ENCODE measurements around the gene ADGRG3. TPM values are rescaled to one million over a fixed set of nuclear protein-coding genes. Genes with fewer than 3 reads are reported as not detected.

ADGRG3 gene
- polyA plus RNA-seq, 4 donors = 0.45 to 8.6 (median 1.1) TPM

DNA sequence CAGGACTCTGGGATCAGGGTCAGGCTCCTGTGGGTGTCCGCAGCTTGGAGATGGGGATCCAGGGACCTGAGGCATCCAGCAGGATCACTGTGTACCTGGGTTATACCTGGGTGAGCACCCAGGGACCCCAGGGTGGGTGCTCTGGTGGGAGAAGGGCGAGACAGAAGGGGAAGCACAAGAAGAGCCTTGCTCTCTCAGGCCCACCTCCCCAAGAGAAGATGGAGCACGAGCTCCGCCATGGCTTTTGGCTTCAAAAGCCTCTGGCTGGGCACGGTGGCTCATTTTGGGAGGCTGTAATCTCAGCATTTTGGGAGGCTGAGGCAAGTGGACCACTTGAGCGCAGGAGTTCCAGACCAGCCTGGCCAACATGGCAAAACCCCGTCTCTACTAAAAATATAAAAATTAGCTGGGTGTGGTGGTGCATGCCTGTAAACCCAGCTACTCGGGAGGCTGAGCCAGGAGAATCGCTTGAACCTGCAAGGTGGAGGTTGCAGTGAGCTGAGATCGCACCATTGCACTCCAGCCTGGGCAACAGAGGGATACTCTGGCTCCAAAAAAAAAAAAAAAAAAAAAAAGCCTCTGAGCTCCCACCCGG is 35.4 kb downstream of the ADGRG3 start:
- Histone ChIP-seq H3K36me3 (ENCODE audit: control insufficient read depth in 3 of 3, insufficient read depth in 2 of 3, low read depth in 1 of 3, low read length in 3 of 3) (peaks cover 0 to 2% (median 0%) of the 10 kb centered on the region in 3 donors), H3K27ac (ENCODE audit: low read depth in 1 of 3, low read length in 2 of 3) (no peak overlapping the region), H3K9me3 (ENCODE audit: control insufficient read depth in 2 of 2, insufficient read depth in 1 of 2, low read depth in 1 of 2, low read length in 1 of 2) (no peaks in the 10 kb centered on the region), H3K27me3 (ENCODE audit: control insufficient read depth in 3 of 3, insufficient read depth in 3 of 3, low read length in 3 of 3) (no peaks in the 10 kb centered on the region), H3K4me1 (ENCODE audit: control insufficient read depth in 3 of 3, insufficient read depth in 2 of 3, low read depth in 1 of 3, low read length in 2 of 3) (peaks cover 0 to 35% (median 0%) of the 10 kb centered on the region in 3 donors), H3K4me3 (ENCODE audit: low read depth in 1 of 3, low read length in 3 of 3) (no peak overlapping the region)
- WGBS, 3 donors = 56 to 79% (median 63%) methylated on average over 11 of the region's 11 CpGs
- DNase-seq (no peak), FAIRE-seq (no peak)

- H3K27ac ChIP-seq (ENCODE audit: low read depth in 1 of 3, low read length in 2 of 3) = peak overlapping the region in 1 of 3 donors; percentile 33
Measured at GRCh38 chr16:57704011-57704904, 36.2 kb downstream of the ADGRG3 start.

GRCh38 chr16:57704905-57705852 is 37.1 kb downstream of the ADGRG3 start:
- no peak overlapping the region for H3K4me3 ChIP-seq (ENCODE audit: low read depth in 1 of 3, low read length in 3 of 3)
- H3K4me1 ChIP-seq (ENCODE audit: control insufficient read depth in 3 of 3, insufficient read depth in 2 of 3, low read depth in 1 of 3, low read length in 2 of 3) = peaks cover 0 to 35% (median 0%) of the 10 kb centered on the region in 3 donors
- DNase-seq (no peak), FAIRE-seq (no peak)
- no peak overlapping the region for H3K27ac ChIP-seq (ENCODE audit: low read depth in 1 of 3, low read length in 2 of 3)
- no peaks in the 10 kb centered on the region for H3K27me3 ChIP-seq (ENCODE audit: control insufficient read depth in 3 of 3, insufficient read depth in 3 of 3, low read length in 3 of 3)
- H3K9me3 ChIP-seq (ENCODE audit: control insufficient read depth in 2 of 2, insufficient read depth in 1 of 2, low read depth in 1 of 2, low read length in 1 of 2) = no peaks in the 10 kb centered on the region
- H3K36me3 ChIP-seq (ENCODE audit: control insufficient read depth in 3 of 3, insufficient read depth in 2 of 3, low read depth in 1 of 3, low read length in 3 of 3) = peaks cover 0 to 2% (median 0%) of the 10 kb centered on the region in 3 donors
- 80 to 92% (median 91%) methylated on average over 4 of the region's 4 CpGs for WGBS, 3 donors

More at GRCh38 chr16:57704011-57704904, 36.2 kb downstream of the ADGRG3 start:
- WGBS, 3 donors = 24 to 54% (median 37%) methylated on average over 11 of the region's 11 CpGs
- DNase-seq (peak in 1 of 2 donors; percentile 36), FAIRE-seq (no peak)
- Histone ChIP-seq H3K36me3 (ENCODE audit: control insufficient read depth in 3 of 3, insufficient read depth in 2 of 3, low read depth in 1 of 3, low read length in 3 of 3) (peaks cover 0 to 2% (median 0%) of the 10 kb centered on the region in 3 donors), H3K4me1 (ENCODE audit: control insufficient read depth in 3 of 3, insufficient read depth in 2 of 3, low read depth in 1 of 3, low read length in 2 of 3) (peaks cover 0 to 35% (median 0%) of the 10 kb centered on the region in 3 donors), H3K9me3 (ENCODE audit: control insufficient read depth in 2 of 2, insufficient read depth in 1 of 2, low read depth in 1 of 2, low read length in 1 of 2) (no peaks in the 10 kb centered on the region), H3K27me3 (ENCODE audit: control insufficient read depth in 3 of 3, insufficient read depth in 3 of 3, low read length in 3 of 3) (no peaks in the 10 kb centered on the region), H3K4me3 (ENCODE audit: low read depth in 1 of 3, low read length in 3 of 3) (no peak overlapping the region)

- Histone ChIP-seq H3K4me1 (ENCODE audit: control insufficient read depth in 3 of 3, insufficient read depth in 2 of 3, low read depth in 1 of 3, low read length in 2 of 3) (peaks cover 0 to 23% (median 0%) of the 10 kb centered on the region in 3 donors), H3K36me3 (ENCODE audit: control insufficient read depth in 3 of 3, insufficient read depth in 2 of 3, low read depth in 1 of 3, low read length in 3 of 3) (peaks cover 0 to 2% (median 0%) of the 10 kb centered on the region in 3 donors), H3K9me3 (ENCODE audit: control insufficient read depth in 2 of 2, insufficient read depth in 1 of 2, low read depth in 1 of 2, low read length in 1 of 2) (no peaks in the 10 kb centered on the region), H3K4me3 (ENCODE audit: low read depth in 1 of 3, low read length in 3 of 3) (no peak overlapping the region), H3K27me3 (ENCODE audit: control insufficient read depth in 3 of 3, insufficient read depth in 3 of 3, low read length in 3 of 3) (no peaks in the 10 kb centered on the region), H3K27ac (ENCODE audit: low read depth in 1 of 3, low read length in 2 of 3) (no peak overlapping the region)
- FAIRE-seq (no peak), DNase-seq (no peak)
- 80 to 95% (median 83%) methylated on average over 1 of the region's 1 CpG for WGBS, 3 donors
Measured at GRCh38 chr16:57706717-57707116, 38.6 kb downstream of the ADGRG3 start.

DNA sequence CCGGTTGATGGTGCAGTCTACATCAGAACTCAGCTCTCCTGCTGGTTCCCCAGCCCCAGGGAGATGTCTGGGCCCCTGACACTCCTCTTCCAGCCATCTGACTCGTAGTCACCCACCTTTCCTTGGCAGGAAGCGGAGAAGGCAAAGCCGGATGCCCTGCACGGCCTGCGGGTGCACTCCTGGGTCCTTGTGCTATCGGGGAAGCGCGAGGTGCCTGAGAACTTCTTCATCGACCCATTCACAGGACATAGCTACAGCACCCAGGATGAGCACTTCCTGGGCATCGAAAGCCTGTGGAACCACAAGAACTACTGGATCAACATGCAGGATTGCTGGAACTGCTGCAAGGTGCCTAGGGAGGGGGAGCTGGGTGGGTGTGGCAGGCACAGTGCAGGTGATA is 39.2 kb downstream of the ADGRG3 start:
- DNase-seq = no peak
- H3K4me1 ChIP-seq (ENCODE audit: control insufficient read depth in 3 of 3, insufficient read depth in 2 of 3, low read depth in 1 of 3, low read length in 2 of 3) = peaks cover 0 to 18% (median 0%) of the 10 kb centered on the region in 3 donors
- H3K27me3 ChIP-seq (ENCODE audit: control insufficient read depth in 3 of 3, insufficient read depth in 3 of 3, low read length in 3 of 3) = no peaks in the 10 kb centered on the region
- no peak overlapping the region for H3K4me3 ChIP-seq (ENCODE audit: low read depth in 1 of 3, low read length in 3 of 3)
- 87 to 88% (median 88%) methylated on average over 11 of the region's 11 CpGs for WGBS, 3 donors
- no peaks in the 10 kb centered on the region for H3K9me3 ChIP-seq (ENCODE audit: control insufficient read depth in 2 of 2, insufficient read depth in 1 of 2, low read depth in 1 of 2, low read length in 1 of 2)
- peaks cover 0 to 2% (median 0%) of the 10 kb centered on the region in 3 donors for H3K36me3 ChIP-seq (ENCODE audit: control insufficient read depth in 3 of 3, insufficient read depth in 2 of 3, low read depth in 1 of 3, low read length in 3 of 3)
- FAIRE-seq = no peak
- no peak overlapping the region for H3K27ac ChIP-seq (ENCODE audit: low read depth in 1 of 3, low read length in 2 of 3)

- Histone ChIP-seq H3K27ac (ENCODE audit: low read depth in 1 of 3, low read length in 2 of 3) (no peak overlapping the region), H3K4me1 (ENCODE audit: control insufficient read depth in 3 of 3, insufficient read depth in 2 of 3, low read depth in 1 of 3, low read length in 2 of 3) (peaks cover 0 to 18% (median 0%) of the 10 kb centered on the region in 3 donors), H3K27me3 (ENCODE audit: control insufficient read depth in 3 of 3, insufficient read depth in 3 of 3, low read length in 3 of 3) (no peaks in the 10 kb centered on the region), H3K36me3 (ENCODE audit: control insufficient read depth in 3 of 3, insufficient read depth in 2 of 3, low read depth in 1 of 3, low read length in 3 of 3) (peaks cover 0 to 2% (median 0%) of the 10 kb centered on the region in 3 donors), H3K9me3 (ENCODE audit: control insufficient read depth in 2 of 2, insufficient read depth in 1 of 2, low read depth in 1 of 2, low read length in 1 of 2) (no peaks in the 10 kb centered on the region), H3K4me3 (ENCODE audit: low read depth in 1 of 3, low read length in 3 of 3) (no peak overlapping the region)
- FAIRE-seq (no peak), DNase-seq (no peak)
- WGBS, 3 donors = 86 to 88% (median 86%) methylated on average over 3 of the region's 3 CpGs
Measured at GRCh38 chr16:57708168-57708567, 40.1 kb downstream of the ADGRG3 start.

GRCh38 chr16:57709663-57710062 is 41.6 kb downstream of the ADGRG3 start:
- FAIRE-seq (no peak), DNase-seq (no peak)
- H3K4me1 ChIP-seq (ENCODE audit: control insufficient read depth in 3 of 3, insufficient read depth in 2 of 3, low read depth in 1 of 3, low read length in 2 of 3) = peaks cover 0 to 4% (median 0%) of the 10 kb centered on the region in 3 donors
- H3K27me3 ChIP-seq (ENCODE audit: control insufficient read depth in 3 of 3, insufficient read depth in 3 of 3, low read length in 3 of 3) = no peaks in the 10 kb centered on the region
- H3K4me3 ChIP-seq (ENCODE audit: low read depth in 1 of 3, low read length in 3 of 3) = no peak overlapping the region
- H3K9me3 ChIP-seq (ENCODE audit: control insufficient read depth in 2 of 2, insufficient read depth in 1 of 2, low read depth in 1 of 2, low read length in 1 of 2) = no peaks in the 10 kb centered on the region
- no peaks in the 10 kb centered on the region for H3K36me3 ChIP-seq (ENCODE audit: control insufficient read depth in 3 of 3, insufficient read depth in 2 of 3, low read depth in 1 of 3, low read length in 3 of 3)
- WGBS, 3 donors = 47 to 71% (median 64%) methylated on average over 3 of the region's 3 CpGs
- no peak overlapping the region for H3K27ac ChIP-seq (ENCODE audit: low read depth in 1 of 3, low read length in 2 of 3)

GRCh38 chr16:57711346-57711745 is 43.2 kb downstream of the ADGRG3 start:
- no peaks in the 10 kb centered on the region for H3K9me3 ChIP-seq (ENCODE audit: control insufficient read depth in 2 of 2, insufficient read depth in 1 of 2, low read depth in 1 of 2, low read length in 1 of 2)
- H3K4me1 ChIP-seq (ENCODE audit: control insufficient read depth in 3 of 3, insufficient read depth in 2 of 3, low read depth in 1 of 3, low read length in 2 of 3) = no peaks in the 10 kb centered on the region
- no peaks in the 10 kb centered on the region for H3K36me3 ChIP-seq (ENCODE audit: control insufficient read depth in 3 of 3, insufficient read depth in 2 of 3, low read depth in 1 of 3, low read length in 3 of 3)
- 79 to 87% (median 84%) methylated on average over 5 of the region's 5 CpGs for WGBS, 3 donors
- no peaks in the 10 kb centered on the region for H3K27me3 ChIP-seq (ENCODE audit: control insufficient read depth in 3 of 3, insufficient read depth in 3 of 3, low read length in 3 of 3)
- no peak overlapping the region for H3K27ac ChIP-seq (ENCODE audit: low read depth in 1 of 3, low read length in 2 of 3)
- FAIRE-seq (no peak), DNase-seq (no peak)
- H3K4me3 ChIP-seq (ENCODE audit: low read depth in 1 of 3, low read length in 3 of 3) = no peak overlapping the region

Measured in small intestine (tissue), 7 donors.